K562 (cell line): Measurements from ENCODE around the gene MIER2. TPM values are rescaled to one million over a fixed set of nuclear protein-coding genes. Genes with fewer than 3 reads are reported as not detected.

Source experiments
- BCOR ChIP-seq: fragments of 450-650 bp; IDR thresholded peaks from 2 replicates; pipeline ENCODE4 v1.6.1; 2016
- FOXJ2 ChIP-seq: fragments of 200-800 bp; sonication (Bioruptor generic); IDR thresholded peaks from 2 replicates; pipeline ENCODE4 v1.6.1; 2016; ENCODE audit warnings: missing genetic modification characterization, missing compliant biosample characterization
- GTF2E2 ChIP-seq: fragments of 200-800 bp; sonication (Bioruptor generic); IDR thresholded peaks from 2 replicates; pipeline ENCODE4 v1.6.1; 2016; ENCODE audit warnings: missing genetic modification characterization, missing compliant biosample characterization
- HBP1 ChIP-seq: fragments of 450-650 bp; formaldehyde crosslinking; IDR thresholded peaks from 2 replicates; pipeline ENCODE4 v1.4.0; 2022; ENCODE audit warnings: missing genetic modification characterization
- KAT2B ChIP-seq: IDR thresholded peaks from one replicate; pipeline ENCODE4 v1.6.1; 2012; ENCODE audit warnings: low read depth, mild to moderate bottlenecking, control low read depth, inconsistent platforms, low read length, moderate library complexity
- KLF16 ChIP-seq: IDR thresholded peaks from 2 replicates; pipeline ENCODE4 v1.6.1; 2016; ENCODE audit warnings: antibody characterized with exemption
- MBD1 ChIP-seq: fragments of 250-450 bp; sonication (Bioruptor Pico); IDR thresholded peaks from 2 replicates; pipeline ENCODE4 v1.8.0; 2022; ENCODE audit warnings: inconsistent platforms
- MTA3 ChIP-seq: fragments of 450-650 bp; formaldehyde crosslinking; IDR thresholded peaks from 2 replicates; pipeline ENCODE4 v1.6.1; 2017; ENCODE audit warnings: mild to moderate bottlenecking, borderline replicate concordance
- NCOA1 ChIP-seq: fragments of 450-650 bp; IDR thresholded peaks from 2 replicates; pipeline ENCODE4 v1.6.1; 2016; ENCODE audit warnings: low read depth
- NFRKB ChIP-seq: fragments of 450-650 bp; IDR thresholded peaks from 2 replicates; pipeline ENCODE4 v1.6.1; 2016; ENCODE audit warnings: low read depth
- POLR2H ChIP-seq: IDR thresholded peaks from 2 replicates; pipeline ENCODE4 v1.6.1; 2016; ENCODE audit warnings: missing genetic modification characterization, low read depth, mild to moderate bottlenecking, control low read depth, missing compliant biosample characterization, moderate library complexity
- TSC22D4 ChIP-seq: fragments of 450-650 bp; IDR thresholded peaks from 2 replicates; pipeline ENCODE4 v1.6.1; 2016; ENCODE audit warnings: missing genetic modification characterization, missing biosample characterization, control low read depth
- ZBTB7A ChIP-seq: IDR thresholded peaks from 2 replicates; pipeline ENCODE4 v1.6.1; 2011; ENCODE audit warnings: low read depth, mild to moderate bottlenecking, low read length, moderate library complexity, borderline replicate concordance; ENCODE audit not compliant: control insufficient read depth
- ZFX ChIP-seq: sonication (generic); formaldehyde crosslinking; IDR thresholded peaks from 2 replicates; pipeline ENCODE4 v1.8.0; 2022; ENCODE audit warnings: mild to moderate bottlenecking, missing genetic modification reagents, moderate library complexity
- ZNF766 ChIP-seq: fragments of 200-800 bp; sonication (Bioruptor generic); conservative IDR thresholded peaks from 2 replicates; pipeline ENCODE4 v1.6.1; 2016; ENCODE audit warnings: missing genetic modification characterization, missing compliant biosample characterization
- ZNF79 ChIP-seq: fragments of 250-450 bp; sonication (Bioruptor Pico); IDR thresholded peaks from 2 replicates; pipeline ENCODE4 v1.4.0; 2020; ENCODE audit warnings: low read depth, mild to moderate bottlenecking, moderate library complexity
- polyA plus RNA-seq, 8 experiments: library from polyadenylated mRNA; depleted of rRNA in 4 of 8; stranded (reverse) in 5 of 8; unstranded in 3 of 8; fragments of >200 nt; fragmentation: Nextera tagmentation in 2 of 8; fragmentation: Illumina TruSeq in 1 of 8; extraction: Ambion mirVana in 2 of 8; extraction: Trizol in 1 of 8; gene quantifications; 2 replicates each; pipeline versions ENCODE4 v1.2.1 to v1.2.3, GENCODE V29; 2011 to 2014; ENCODE audit warnings: inconsistent platforms in 1 of 8, missing spikeins in 1 of 8
- total RNA-seq, 7 experiments: library from RNA; depleted of rRNA in 6 of 7; stranded (reverse); fragments of >200 nt in 6 of 7; fragmentation: Illumina TruSeq in 2 of 7; extraction: Trizol in 2 of 7; gene quantifications; 2 replicates each; pipeline versions ENCODE4 v1.2.1 to v1.2.3, GENCODE V29; 2011 to 2021; ENCODE audit warnings: low replicate concordance in 1 of 7
- TF ChIP-seq, protein P1 (sequence below): sonication (generic); formaldehyde crosslinking; IDR thresholded peaks from 2 replicates; pipeline ENCODE4 v1.5.0; 2020; ENCODE audit warnings: missing genetic modification reagents
- TF ChIP-seq, protein P2 (sequence below): fragments of 450-650 bp; IDR thresholded peaks from 2 replicates; pipeline ENCODE4 v1.6.1; 2016; ENCODE audit warnings: antibody characterized with exemption
- TF ChIP-seq, protein P3 (sequence below): IDR thresholded peaks from 3 replicates; pipeline ENCODE4 v1.6.1; 2011; ENCODE audit warnings: borderline replicate concordance, mild to moderate bottlenecking; ENCODE audit not compliant: insufficient read length, insufficient read depth
- TF ChIP-seq, protein P4 (sequence below): sonication (generic); formaldehyde crosslinking; IDR thresholded peaks from 2 replicates; pipeline ENCODE4 v1.8.0; 2022; ENCODE audit warnings: mild to moderate bottlenecking, missing genetic modification reagents

The MIER2 gene
- total and polyA plus RNA-seq, 9 of the 15 experiments (the other 6 are each of a cell fraction or from before 2014, with no cell fraction given): 0.46 to 34.7 (median 15.6) TPM

DNA sequence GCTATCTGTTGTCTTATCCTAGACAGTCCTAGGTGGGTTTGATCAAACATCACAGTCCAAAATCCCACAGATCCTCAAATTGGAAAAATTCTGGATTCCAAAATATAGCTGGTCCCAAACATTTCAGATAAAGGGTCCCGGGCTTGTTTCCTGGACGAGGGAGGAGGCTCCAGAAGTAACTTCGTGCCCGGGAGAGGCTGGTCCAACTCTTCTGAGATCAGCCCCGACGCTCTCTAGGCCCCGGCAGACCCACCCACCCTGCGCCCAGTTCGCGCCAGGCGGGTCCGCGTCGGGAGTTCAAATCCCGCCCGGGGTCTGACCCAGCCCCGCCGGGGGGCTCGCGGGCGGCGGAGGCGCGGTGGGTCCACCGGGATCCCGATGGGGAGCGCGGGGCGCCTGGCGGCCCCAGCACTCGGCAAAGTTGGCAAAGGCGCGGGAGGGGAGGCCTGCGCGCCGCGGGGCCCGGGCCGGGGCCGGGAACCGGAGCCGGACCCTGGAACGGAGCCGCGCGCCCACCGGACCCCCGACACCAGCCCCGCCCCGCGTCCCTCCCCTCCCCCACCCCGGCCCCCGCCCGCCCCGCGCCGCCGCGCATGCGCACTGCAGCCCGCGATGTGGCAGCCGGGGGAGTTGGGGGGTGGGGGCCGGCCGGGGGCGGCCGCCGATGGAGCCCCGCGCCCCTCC, 513 bp downstream of the MIER2 start (continued):
- TF ChIP-seq, protein P1, sequence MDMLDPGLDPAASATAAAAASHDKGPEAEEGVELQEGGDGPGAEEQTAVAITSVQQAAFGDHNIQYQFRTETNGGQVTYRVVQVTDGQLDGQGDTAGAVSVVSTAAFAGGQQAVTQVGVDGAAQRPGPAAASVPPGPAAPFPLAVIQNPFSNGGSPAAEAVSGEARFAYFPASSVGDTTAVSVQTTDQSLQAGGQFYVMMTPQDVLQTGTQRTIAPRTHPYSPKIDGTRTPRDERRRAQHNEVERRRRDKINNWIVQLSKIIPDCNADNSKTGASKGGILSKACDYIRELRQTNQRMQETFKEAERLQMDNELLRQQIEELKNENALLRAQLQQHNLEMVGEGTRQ (CRISPR knock-in tag): no peak
- TF ChIP-seq BCOR (no peak), KLF16 (no peak), KAT2B (no peak), HBP1 (CRISPR knock-in tag) (no peak), POLR2H (tag) (no peak), ZBTB7A (peak; percentile 79; the same call in 1 of the 2 replicates), MBD1 (no peak), NCOA1 (no peak), MTA3 (no peak), ZFX (CRISPR knock-in tag) (peak; percentile 29; the same call in 1 of the 2 replicates), TSC22D4 (no peak), ZNF766 (CRISPR knock-in tag) (peak; percentile 13; the same call in 1 of the 2 replicates), GTF2E2 (tag) (0 out of 2 replicates have a peak, but pooled peaks have one; percentile 61), NFRKB (no peak), ZNF79 (CRISPR knock-in tag) (no peak), FOXJ2 (tag) (no peak)
- TF ChIP-seq, protein P2, sequence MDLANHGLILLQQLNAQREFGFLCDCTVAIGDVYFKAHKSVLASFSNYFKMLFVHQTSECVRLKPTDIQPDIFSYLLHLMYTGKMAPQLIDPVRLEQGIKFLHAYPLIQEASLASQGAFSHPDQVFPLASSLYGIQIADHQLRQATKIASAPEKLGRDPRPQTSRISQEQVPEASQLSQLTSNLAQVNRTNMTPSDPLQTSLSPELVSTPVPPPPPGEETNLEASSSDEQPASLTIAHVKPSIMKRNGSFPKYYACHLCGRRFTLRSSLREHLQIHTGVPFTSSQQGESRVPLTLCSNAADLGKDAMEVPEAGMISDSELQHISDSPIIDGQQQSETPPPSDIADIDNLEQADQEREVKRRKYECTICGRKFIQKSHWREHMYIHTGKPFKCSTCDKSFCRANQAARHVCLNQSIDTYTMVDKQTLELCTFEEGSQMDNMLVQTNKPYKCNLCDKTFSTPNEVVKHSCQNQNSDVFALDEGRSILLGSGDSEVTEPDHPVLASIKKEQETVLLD: no peak
- TF ChIP-seq, protein P3, sequence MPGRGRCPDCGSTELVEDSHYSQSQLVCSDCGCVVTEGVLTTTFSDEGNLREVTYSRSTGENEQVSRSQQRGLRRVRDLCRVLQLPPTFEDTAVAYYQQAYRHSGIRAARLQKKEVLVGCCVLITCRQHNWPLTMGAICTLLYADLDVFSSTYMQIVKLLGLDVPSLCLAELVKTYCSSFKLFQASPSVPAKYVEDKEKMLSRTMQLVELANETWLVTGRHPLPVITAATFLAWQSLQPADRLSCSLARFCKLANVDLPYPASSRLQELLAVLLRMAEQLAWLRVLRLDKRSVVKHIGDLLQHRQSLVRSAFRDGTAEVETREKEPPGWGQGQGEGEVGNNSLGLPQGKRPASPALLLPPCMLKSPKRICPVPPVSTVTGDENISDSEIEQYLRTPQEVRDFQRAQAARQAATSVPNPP: no peak
- TF ChIP-seq, protein P4, sequence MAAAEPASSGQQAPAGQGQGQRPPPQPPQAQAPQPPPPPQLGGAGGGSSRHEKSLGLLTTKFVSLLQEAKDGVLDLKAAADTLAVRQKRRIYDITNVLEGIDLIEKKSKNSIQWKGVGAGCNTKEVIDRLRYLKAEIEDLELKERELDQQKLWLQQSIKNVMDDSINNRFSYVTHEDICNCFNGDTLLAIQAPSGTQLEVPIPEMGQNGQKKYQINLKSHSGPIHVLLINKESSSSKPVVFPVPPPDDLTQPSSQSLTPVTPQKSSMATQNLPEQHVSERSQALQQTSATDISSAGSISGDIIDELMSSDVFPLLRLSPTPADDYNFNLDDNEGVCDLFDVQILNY (CRISPR knock-in tag): 0 out of 2 replicates have a peak, but pooled peaks have one; percentile 3
